HG02763 (cell line): ENCODE measurements around the gene KRTAP10-10.
"Not testable (repeated sequence)": the region's sequence is repeated elsewhere in the genome, so short reads cannot be mapped to it uniquely, and the experiment has no call there.

Source experiments
- ATAC-seq: cut with Tn5 transposase; IDR thresholded peaks from one replicate; pipeline ENCODE4 v1.9.1; 2021; ENCODE audit warnings: mild to moderate bottlenecking, moderate library complexity; ENCODE audit not compliant: unreplicated experiment

The KRTAP10-10 gene

DNA sequence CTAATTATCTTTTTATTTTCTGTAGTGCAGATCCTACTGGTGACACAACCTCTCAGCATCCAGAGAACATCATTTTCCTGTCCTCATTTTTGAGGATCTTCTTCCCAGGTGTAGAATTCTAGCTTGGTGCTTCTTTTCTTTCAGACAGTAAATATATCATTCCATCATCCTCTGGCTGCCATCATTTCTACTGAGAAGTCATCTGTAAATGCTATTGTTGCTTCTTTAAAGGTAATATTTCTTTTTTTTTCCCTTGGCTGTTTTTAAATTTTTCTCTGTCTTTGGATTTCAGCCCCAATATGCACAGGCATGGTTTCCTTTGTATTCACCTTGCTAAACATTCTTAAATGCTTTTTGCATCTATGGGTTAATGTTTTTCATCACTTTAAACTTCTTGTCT, 13.6 kb upstream of the KRTAP10-10 start:
- no peak for ATAC-seq

DNA sequence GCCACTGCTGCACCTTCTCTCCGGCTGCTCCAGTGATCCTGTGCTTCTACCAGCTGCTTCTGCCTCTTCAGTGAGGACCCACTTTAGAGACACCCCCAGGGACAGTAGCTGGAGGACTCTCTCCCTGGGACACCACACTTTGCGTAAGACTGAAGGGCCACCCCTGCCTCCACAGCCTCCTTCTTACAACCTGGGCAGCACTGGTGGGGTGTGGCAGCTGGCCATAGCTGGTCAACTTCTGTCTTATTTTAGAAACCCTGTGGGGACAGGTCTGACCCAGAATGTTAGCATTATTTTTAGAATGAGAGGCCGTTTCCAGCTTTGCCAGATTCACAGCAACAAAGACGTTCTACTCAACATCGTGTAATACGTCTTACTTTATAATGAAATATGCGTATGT, 11.4 kb upstream of the KRTAP10-10 start:
- ATAC-seq = no peak

DNA sequence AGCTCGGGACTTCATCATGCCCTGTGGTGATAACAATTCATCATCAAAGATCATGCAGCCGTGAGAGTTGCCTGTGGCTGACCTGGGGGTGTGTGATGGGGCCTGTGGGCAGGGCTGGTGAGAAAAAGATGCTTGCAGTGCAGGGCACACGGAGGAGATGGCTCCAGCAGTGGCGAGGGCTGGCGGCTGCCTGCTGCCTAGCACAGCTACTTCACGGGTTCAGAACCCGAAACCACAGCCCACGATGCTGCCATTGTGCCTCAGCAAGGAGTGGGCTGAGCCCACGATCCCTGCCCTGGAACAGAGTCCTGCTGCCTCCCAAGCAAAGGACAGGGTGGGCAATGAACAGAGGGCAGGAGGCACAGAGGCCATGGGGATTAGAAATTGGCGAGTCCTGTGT, 10.9 kb upstream of the KRTAP10-10 start:
- no peak for ATAC-seq

DNA sequence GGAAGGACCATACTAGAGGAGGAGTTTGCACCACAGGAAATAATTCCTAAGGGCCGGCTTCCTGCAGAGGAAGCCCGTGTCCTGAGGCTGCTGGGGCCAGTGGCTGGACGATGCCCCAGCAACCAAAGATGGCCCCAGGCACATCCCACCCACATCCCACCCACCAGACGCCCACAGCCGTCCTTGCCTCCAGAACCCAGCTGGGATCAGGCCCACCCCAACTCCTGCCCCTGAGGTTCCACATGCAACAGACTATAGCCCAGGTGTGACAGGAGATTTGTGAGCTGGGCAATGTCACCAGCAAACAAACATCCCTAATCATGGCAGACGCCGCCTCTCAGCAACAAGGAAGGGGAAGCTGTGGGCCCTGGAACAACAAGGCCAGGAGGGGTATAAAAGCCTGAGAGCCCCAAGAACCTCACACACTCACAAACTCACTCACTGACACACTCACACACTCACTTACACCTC, 10.4 kb upstream of the KRTAP10-10 start, which contains the start of gene KRTAP10-9:
Gene KRTAP10-9 (plus strand): TSS at position 421 of the 471 bp plus-strand sequence. CDS start 79 bp downstream, outside the sequence.
- ATAC-seq = no peak

DNA sequence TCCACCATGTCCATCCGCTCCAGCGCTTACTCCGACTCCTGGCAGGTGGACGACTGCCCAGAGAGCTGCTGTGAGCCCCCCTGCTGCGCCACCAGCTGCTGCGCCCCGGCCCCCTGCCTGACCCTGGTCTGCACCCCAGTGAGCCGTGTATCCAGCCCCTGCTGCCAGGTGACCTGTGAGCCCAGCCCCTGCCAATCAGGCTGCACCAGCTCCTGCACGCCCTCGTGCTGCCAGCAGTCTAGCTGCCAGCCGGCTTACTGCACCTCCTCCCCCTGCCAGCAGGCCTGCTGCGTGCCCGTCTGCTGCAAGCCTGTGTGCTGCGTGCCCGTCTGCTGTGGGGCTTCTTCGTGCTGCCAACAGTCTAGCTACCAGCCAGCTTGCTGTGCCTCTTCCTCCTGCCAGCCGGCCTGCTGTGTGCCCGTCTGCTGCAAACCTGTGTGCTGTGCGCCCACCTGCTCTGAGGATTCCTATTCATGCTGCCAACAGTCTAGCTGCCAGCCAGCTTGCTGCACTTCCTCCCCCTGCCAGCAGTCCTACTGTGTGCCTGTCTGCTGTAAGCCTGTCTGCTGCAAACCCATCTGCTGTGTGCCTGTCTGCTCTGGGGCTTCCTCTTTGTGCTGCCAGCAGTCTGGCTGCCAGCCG, 9.9 kb upstream of the KRTAP10-10 start:
- ATAC-seq = not testable (repeated sequence)

DNA sequence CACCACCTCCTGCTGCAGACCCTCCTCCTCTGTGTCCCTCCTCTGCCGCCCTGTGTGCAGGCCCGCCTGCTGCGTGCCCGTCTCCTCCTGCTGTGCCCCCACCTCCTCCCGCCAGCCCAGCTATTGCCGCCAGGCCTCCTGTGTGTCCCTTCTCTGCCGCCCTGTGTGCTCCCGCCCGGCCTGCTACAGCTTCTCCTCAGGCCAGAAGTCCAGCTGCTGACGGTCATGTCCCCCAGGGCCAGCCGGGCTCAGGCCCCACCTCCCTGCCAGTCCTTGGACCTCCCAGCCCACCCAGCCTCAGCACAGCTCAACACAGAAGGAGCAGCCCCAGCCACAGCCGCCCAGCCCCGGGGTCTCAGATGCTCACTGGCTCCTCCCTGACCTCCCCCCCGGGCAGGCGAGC, 9.3 kb upstream of the KRTAP10-10 start:
- not testable (repeated sequence) for ATAC-seq

DNA sequence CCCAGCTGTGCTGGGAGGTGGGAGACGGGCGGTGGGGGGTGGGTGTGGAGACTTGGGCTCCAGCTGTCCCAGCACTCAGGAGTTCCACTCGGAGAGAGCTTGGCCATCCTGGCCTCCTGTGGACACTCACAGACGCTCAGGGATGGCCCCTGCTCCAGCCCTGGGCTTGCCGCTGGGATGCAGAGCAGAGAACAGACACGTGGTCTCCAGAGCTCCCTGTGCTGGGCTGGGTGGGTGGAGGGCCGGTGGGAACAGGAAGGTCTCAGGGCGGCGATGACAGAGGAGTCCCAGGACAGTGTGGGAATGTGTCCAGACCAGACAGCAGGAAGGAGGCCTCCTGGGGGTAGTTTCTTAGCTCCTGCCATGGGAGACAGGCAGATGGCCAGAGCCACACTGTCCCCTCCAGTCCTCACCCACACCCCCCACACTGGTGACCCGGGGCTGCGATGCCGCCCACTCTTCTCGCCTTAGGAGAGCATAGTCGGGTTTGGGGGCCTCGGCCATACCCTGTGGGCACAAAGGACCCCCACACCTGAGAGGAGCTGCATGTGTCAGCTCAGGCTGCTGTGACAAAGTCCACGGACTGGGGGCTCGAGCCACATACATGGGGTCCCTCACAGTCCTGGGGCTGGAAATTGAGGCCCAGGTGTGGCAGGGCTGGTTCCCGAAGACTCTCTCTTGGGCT, 8.3 kb upstream of the KRTAP10-10 start:
- ATAC-seq = no peak

DNA sequence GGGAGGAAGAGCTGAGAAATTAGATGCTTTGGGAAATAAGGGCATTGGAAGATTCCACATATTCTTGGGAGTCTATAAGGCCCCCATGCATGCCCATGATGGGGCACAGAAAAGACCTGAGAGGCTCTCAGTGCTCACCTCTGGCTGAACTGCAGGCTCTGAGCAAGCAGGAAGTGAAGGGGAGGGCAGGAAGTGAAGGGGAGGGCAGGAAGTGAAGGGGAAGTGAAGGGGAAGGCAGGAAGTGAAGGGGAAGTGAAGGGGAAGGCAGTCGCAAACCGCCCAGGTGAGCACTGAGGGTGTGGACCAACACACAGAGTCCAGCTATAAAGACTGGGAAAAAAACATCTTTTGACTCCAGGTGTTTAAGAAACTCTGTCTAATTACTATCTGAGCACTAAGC, 6.7 kb upstream of the KRTAP10-10 start:
- ATAC-seq = no peak

DNA sequence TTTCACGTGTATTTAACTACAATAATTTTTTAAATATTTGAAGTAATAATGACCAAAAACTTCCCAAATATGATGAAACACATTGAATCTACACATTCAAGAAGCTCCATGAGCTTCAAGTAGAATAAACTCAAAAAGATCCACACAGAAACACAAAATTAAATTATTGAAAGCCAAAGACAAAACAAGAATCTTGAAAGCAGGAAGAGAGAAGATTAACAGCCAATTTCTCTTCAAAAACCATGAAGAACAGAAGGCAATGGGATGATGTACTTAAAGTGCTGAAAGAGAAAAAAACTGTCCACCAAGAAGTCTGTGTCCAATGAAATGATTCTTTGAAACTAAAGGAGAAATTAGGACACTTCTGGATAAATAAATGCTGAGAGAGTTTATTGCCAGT, 5.1 kb upstream of the KRTAP10-10 start:
- no peak for ATAC-seq

DNA sequence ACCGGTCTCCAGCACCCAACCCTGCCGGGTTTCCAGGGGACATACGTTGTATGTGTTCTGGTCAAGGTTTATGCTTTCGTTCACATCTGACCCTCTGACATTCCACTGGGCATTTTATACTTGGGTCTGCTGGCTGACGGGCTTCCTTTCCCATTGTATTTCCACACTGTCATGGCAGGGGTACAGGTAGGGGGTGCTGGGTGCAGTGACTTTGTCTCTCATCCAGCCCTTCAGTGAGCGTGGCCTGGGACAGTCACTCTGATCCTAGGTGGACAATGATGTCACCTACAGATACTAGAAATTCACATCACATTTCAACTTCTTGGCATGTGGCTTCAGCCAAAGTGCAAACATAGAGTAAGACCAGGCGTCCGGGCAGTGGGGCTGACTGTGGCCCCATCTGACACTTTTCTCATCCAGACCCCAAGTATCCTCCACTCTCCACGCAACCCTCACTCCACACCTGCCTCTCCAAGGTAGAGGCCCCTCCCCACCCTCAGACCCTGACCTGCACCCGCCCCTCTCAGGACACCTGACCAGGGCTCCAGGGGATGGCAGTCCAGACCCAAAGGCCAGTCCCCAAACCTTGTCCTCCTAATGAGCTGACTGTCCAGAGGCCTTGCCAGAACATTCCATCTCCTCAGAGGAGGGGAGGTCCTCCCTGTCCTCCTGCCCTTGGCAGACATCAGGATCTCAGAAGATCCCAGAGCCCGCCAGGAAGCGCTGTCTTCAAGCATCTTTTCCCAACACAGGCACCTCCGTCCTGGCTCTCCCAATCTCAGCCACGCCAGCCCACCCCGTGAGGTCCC, 743 bp upstream of the KRTAP10-10 start:
- no peak for ATAC-seq

DNA sequence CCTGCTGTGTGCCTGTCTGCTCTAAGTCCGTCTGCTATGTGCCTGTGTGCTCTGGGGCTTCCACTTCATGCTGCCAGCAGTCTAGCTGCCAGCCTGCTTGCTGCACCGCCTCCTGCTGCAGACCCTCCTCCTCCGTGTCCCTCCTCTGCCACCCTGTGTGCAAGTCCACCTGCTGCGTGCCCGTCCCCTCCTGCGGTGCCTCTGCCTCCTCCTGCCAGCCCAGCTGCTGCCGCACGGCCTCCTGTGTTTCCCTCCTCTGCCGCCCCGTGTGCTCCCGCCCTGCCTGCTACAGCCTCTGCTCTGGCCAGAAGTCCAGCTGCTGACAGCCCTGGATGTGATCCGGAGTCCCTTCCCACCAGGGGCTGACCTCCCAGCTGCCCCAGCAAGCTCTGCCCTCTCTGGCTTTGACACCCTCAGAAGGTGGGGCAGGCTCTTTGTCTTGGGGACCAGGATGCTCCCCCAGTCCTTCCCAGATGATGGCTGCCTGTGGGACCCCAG, 744 bp downstream of the KRTAP10-10 start:
- not testable (repeated sequence) for ATAC-seq

DNA sequence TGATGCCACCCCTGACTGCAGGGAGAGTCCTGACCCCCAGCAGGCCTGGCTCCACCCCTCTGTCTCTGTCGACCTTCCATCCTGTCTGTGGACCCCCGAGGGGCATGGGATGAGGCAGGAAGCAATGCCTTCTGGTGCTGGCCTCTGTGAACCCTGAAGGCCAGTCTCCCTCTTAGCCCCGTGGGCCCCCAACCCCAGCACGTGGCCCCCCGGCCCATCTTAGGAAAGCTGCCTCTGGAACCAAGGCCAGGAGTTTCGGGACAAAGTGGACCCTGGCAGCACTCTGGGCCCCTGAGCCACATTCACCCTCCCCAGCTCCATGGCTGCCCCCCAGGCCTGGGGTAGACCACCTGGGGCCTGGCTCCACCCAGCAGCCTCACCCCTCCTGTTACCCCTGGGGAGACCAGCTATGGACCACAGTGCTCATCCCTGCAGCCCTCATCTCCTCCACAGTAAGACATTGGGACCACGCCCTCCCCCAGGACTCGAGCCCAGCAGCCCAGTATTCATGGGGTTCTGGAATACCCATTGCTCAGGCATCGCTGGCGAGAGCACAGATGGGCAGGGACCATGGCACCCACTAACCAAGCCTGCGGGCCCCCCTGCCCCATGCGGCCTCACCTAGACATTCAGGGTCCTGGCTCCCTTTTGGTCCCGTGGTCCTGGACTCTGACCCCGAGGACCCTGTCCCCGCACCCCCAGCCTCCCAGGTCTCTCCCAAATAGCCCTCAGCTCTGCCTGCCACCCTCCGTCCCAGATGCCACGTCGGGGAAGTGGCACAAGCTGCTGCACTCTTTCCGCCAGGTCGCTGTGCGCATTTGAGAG, 1.6 kb downstream of the KRTAP10-10 start:
- ATAC-seq = not testable (repeated sequence)

DNA sequence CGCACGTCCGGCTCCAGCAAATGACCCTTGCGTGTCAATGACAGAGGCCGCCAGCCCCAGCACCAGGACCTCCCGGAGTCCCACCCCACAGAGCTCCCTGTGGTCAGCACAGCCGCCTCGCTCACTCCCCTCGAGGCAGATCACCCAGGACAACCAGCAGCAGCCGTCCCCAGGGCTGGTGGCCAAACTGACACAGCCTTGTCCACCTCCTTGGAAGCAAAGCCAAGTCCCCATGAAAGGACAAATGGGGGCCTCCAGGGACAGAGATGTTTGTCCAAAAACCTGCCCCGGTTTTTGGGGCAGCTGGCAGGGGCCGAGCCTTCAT, 2.1 kb downstream of the KRTAP10-10 start:
- ATAC-seq = no peak

DNA sequence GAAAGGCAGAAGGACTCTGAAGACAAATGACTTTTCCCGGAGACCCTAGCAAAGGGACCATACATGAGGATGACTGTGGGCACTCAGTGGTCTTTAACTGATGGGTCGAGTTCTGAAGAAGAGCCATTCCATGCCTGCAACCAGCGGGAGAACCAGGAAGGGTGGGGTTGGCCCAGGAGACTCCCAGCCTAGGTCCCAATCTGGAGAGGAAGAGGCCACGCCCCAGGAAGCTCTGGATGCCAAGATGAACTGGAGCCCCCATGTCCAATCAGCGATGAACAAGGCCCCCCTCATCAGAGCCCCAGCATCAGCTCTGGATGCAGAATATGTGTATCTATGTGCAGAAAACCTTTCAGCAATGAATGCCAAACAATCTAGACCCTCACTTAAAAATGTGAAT, 3.6 kb downstream of the KRTAP10-10 start:
- no peak for ATAC-seq

DNA sequence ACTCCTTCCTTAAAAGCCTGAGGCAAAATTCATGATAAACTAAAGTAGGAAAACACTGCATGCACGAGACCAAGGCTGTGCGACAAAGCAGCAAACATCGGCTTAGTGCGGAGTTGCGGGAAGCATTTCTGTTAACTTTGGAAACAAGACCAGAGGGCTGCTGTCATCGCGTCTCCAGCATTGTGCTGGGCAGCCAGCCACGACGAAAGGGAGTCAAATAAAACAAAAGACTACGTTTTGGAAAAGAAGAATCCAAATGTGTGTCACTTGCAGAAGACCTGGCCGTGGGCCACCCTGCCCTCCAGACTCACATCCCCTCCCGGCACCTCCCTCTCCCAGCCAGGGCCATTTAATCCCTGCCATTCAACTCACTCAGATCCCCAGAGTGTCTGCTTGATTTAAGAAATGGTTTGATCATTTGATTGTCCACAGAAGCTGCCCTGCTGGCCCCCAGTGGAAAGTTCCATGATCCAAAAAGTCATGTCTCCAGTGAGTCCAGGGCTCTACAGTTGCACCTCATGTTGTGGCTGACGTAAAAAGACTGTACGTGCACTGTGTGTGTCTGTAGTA, 6.7 kb downstream of the KRTAP10-10 start:
- ATAC-seq = no peak

DNA sequence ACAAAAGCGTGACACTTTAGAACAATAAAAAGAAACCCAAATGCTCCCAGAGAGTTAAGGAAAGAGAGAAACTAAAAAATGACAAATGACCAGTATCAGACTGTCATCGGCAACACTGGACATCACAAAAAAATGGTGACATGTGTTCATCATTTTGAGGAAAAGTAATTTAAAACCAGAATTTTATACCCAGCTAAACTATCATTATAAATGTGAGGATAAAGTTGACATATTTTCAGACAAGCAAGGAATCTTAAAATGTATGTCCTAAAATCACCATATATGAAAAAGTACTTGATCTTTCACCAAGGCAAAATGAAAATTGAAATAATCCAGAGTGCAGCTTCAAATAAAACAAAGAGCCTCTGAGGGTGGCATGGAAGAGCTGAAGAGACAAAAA, 7.7 kb downstream of the KRTAP10-10 start:
- ATAC-seq = no peak

DNA sequence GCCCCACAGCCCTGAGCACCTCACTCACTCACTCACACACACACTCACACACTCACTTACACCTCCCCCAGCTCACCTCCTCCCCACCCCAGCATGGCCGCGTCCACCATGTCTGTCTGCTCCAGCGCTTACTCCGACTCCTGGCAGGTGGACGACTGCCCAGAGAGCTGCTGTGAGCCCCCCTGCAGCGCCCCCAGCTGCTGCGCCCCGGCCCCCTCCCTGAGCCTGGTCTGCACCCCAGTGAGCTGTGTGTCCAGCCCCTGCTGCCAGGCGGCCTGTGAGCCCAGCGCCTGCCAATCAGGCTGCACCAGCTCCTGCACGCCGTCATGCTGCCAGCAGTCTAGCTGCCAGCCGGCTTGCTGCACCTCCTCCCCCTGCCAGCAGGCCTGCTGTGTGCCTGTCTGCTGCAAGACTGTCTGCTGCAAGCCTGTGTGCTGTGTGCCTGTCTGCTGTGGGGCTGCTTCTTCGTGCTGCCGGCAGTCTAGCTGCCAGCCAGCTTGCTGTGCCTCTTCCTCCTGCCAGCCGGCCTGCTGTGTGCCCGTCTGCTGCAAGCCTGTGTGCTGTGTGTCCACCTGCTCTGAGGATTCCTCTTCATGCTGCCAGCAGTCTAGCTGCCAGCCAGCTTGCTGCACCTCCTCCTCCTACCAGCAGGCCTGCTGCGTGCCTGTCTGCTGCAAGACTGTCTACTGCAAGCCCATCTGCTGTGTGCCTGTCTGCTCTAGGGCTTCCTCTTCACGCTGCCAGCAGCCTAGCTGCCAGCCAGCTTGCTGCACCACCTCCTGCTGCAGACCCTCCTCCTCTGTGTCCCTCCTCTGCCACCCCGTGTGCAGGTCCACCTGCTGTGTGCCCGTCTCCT, 9.4 kb downstream of the KRTAP10-10 start, which contains the start of gene KRTAP10-11:
Gene KRTAP10-11 (plus strand): TSS at position 49 of the 856 bp plus-strand sequence. CDS start 45 bp downstream, at position 94.
- ATAC-seq = not testable (repeated sequence)

DNA sequence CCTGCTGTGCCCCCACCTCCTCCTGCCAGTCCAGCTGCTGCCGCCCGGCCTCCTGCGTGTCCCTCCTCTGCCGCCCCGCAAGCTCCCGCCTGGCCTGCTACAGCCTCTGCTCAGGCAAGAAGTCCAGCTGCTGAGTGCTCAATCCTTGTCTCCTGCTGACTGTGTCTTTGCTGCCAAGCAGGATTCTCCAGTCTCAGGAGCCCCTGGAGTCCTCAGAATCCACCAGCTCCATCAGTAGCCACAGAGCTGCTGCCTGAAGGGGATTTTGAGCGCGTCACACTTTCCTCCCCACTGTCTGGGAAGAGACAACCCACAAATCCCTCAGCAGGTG, 10.0 kb downstream of the KRTAP10-10 start:
- ATAC-seq = no peak

DNA sequence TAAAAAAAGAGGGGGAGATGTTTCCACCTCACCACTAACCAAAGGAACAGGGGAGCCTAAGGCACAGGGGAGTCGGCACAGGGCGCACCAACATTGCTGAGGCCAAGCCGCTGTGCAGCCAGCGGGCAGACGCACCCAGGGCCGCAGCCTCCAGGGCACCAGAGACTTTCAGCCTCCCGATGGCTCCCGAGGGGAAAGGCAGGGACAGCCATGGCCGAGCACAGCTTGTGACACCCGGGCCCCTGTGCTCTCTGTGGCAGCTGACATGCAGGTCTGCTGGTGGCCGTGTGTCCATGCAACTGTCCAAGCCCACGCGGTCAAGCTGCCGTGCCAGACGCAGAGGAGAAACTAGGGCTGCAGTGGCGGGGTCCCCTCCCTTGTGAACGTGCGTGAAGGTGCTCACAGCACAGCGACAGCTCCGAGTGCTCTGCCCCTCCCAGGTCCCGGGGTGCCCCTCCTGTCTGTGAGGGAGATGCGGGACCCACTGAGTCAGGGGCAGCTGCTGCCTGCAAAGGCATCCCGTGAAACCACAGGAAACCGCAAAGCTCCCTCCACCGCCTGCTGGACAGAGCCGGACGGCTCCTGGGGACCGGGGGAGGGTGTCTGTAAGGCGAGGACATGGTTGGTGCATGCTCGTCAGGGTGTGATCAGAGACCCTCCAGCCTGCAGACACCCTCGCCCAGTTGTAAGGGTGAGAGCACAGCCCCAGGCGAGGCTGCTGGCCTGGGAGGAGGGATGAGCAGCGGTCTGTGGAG, 11.6 kb downstream of the KRTAP10-10 start:
- ATAC-seq = no peak
